Effector memory CD8-positive, alpha-beta T cell (primary cell): ENCODE results near the gene TTC9B.

Experiments
- ATAC-seq: fragments of 150-1000 bp; cut with Tn5 transposase; replicated peaks from 2 replicates; pipeline ENCODE4 v1.10.0; 2021; ENCODE audit warnings: mild to moderate bottlenecking, moderate library complexity
- DNase-seq, 3 experiments: peaks; one replicate each; pipeline ENCODE4 v3.0.0; 2021
- H3K27ac Mint-ChIP-seq, 2 donors: one replicate each; pipeline ENCODE4 v1.8.0; 2022; ENCODE audit warnings: mild to moderate bottlenecking in 2 of 2, mixed read lengths in 2 of 2, moderate library complexity in 2 of 2
- H3K27me3 Mint-ChIP-seq, 2 donors: one replicate each; pipeline ENCODE4 v1.8.0; 2022; ENCODE audit warnings: mixed read lengths in 2 of 2
- H3K36me3 Mint-ChIP-seq: one replicate; pipeline ENCODE4 v1.8.0; 2022; ENCODE audit warnings: mild to moderate bottlenecking, moderate library complexity, mixed read lengths; ENCODE audit not compliant: insufficient read depth
- H3K4me1 Mint-ChIP-seq, 2 donors: one replicate each; pipeline ENCODE4 v1.8.0; 2022; ENCODE audit warnings: low read depth in 2 of 2, mixed read lengths in 2 of 2
- H3K4me3 Mint-ChIP-seq, 2 donors: one replicate each; pipeline ENCODE4 v1.8.0; 2022; ENCODE audit warnings: mild to moderate bottlenecking in 2 of 2, mixed read lengths in 2 of 2, moderate library complexity in 2 of 2
- H3K9me3 Mint-ChIP-seq, 2 donors: one replicate each; pipeline ENCODE4 v1.8.0; 2022; ENCODE audit warnings: mixed read lengths in 2 of 2

Gene TTC9B

DNA sequence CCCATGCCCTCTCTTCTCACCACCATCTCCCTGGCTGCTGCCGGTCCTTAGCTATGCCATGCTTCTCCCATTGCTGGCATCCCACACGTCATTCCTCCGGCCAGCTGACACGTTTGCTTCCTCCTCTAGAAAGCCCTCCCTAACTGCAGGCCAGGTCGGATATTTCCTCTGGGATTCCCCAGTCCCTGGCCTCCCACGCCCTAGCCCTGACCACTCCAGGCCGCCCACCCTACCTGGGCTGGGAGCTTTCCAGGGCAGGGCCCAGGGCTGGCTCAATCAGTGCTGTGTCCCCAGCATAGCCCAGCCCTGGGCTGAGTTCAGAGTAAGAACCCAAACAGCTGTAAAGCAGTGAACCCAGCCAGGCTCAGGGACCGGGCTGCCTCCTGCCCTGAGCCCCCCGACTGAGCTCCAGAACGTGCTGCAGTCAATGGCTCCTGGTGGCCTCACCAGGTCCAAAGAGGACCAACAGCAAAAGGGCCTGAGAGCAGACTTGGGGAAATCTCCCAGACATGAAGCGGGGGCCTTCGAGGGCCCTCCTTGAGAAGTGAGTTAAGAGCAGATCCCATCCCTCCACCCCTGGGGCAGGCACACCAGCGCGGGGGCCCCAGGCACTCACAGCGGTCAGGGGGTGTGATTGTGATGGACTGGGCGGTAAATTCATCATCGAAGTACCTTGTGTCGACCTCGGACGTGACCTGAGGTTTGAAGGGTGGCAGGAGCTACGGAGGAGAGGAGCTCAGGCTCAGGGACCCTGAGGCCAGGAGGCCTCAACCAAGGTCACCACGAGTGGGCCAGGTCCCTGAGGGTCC is 16.4 kb upstream of the TTC9B start:
- Mint-ChIP-seq H3K36me3 (peaks cover 31% of the 10 kb centered on the region), H3K27ac (no peak overlapping the region), H3K27me3 (no peaks in the 10 kb centered on the region), H3K4me3 (peak overlapping the region in 1 of 2 donors; percentile 42), H3K4me1 (peaks cover 0 to 3% of the 10 kb centered on the region in 2 donors), H3K9me3 (no peaks in the 10 kb centered on the region)
- DNase-seq (no peak), ATAC-seq (no peak)

- Mint-ChIP-seq H3K4me3 (no peak overlapping the region), H3K27ac (no peak overlapping the region), H3K36me3 (peaks cover 31% of the 10 kb centered on the region), H3K4me1 (peaks cover 0 to 3% of the 10 kb centered on the region in 2 donors), H3K27me3 (no peaks in the 10 kb centered on the region), H3K9me3 (no peaks in the 10 kb centered on the region)
- no peak for DNase-seq
- no peak for ATAC-seq
Measured at GRCh38 chr19:40233811-40234389, 15.7 kb upstream of the TTC9B start.

- no peaks in the 10 kb centered on the region for H3K27me3 Mint-ChIP-seq
- peaks cover 0 to 3% of the 10 kb centered on the region in 2 donors for H3K4me1 Mint-ChIP-seq
- ATAC-seq (no peak), DNase-seq (no peak)
- no peaks in the 10 kb centered on the region for H3K9me3 Mint-ChIP-seq
- H3K4me3 Mint-ChIP-seq, result no peak overlapping the region
- no peak overlapping the region for H3K27ac Mint-ChIP-seq
- peaks cover 27% of the 10 kb centered on the region for H3K36me3 Mint-ChIP-seq
Measured at GRCh38 chr19:40232949-40233810, 15.0 kb upstream of the TTC9B start.

DNA sequence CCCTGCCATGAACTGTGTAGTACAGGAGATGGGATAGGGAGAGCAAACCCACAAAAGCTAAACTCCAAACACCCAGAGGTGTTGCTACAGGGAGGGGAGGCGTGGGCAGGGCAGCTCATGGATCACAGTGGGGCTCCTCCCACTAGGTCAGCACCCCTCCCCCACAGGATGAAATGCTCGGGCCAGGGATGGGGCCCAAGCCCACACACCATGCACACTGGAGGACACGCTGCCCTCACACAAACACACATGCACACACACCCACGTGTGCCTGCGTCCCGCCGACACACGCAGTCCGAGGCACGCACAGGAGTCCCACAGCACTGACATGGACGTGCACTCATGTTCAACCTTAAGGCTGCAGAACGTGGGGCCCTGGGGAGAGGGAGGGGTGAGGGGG is 14.3 kb upstream of the TTC9B start:
- Mint-ChIP-seq H3K4me3 (no peak overlapping the region), H3K27ac (peak overlapping the region in 1 of 2 donors; percentile 23), H3K4me1 (peaks cover 0 to 1% of the 10 kb centered on the region in 2 donors), H3K9me3 (no peaks in the 10 kb centered on the region), H3K36me3 (peaks cover 25% of the 10 kb centered on the region), H3K27me3 (no peaks in the 10 kb centered on the region)
- no peak for DNase-seq
- ATAC-seq, result no peak

GRCh38 chr19:40231544-40232424 is 13.6 kb upstream of the TTC9B start:
- no peaks in the 10 kb centered on the region for H3K9me3 Mint-ChIP-seq
- H3K36me3 Mint-ChIP-seq, result peaks cover 25% of the 10 kb centered on the region
- no peak for ATAC-seq
- H3K27ac Mint-ChIP-seq, result no peak overlapping the region
- H3K4me1 Mint-ChIP-seq, result peaks cover 0 to under 1% of the 10 kb centered on the region in 2 donors
- DNase-seq, result no peak
- peaks cover under 1 to 5% of the 10 kb centered on the region in 2 donors for H3K27me3 Mint-ChIP-seq
- no peak overlapping the region for H3K4me3 Mint-ChIP-seq

DNA sequence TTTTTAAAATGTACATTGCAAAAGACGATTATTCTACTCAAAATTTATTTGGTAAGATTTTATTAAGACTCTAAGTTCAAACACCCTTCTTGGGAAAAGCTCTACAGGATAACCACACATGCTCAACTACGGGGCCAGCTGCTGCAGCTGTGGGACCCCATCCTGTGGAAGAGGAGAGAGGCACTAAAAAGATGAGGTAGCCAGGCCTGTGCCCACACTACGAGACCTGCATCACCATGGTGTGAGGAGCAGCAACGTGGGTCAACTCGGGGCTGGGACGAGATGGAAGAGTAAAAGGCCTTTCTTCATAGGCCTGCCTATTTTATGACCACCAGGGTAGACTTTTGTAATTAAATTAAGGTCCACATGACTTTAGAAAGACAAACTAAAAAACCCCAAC is 12.9 kb upstream of the TTC9B start:
- H3K9me3 Mint-ChIP-seq, result no peaks in the 10 kb centered on the region
- no peak overlapping the region for H3K27ac Mint-ChIP-seq
- H3K27me3 Mint-ChIP-seq, result peaks cover 6 to 12% of the 10 kb centered on the region in 2 donors
- peaks cover under 1 to 6% of the 10 kb centered on the region in 2 donors for H3K4me1 Mint-ChIP-seq
- H3K4me3 Mint-ChIP-seq, result no peak overlapping the region
- DNase-seq (no peak), ATAC-seq (no peak)
- H3K36me3 Mint-ChIP-seq, result peaks cover 28% of the 10 kb centered on the region

GRCh38 chr19:40229926-40230417 is 11.8 kb upstream of the TTC9B start:
- peaks cover 17 to 23% of the 10 kb centered on the region in 2 donors for H3K27me3 Mint-ChIP-seq
- DNase-seq (no peak), ATAC-seq (no peak)
- H3K27ac Mint-ChIP-seq, result no peak overlapping the region
- H3K4me1 Mint-ChIP-seq, result peaks cover 9 to 14% of the 10 kb centered on the region in 2 donors
- H3K9me3 Mint-ChIP-seq, result no peaks in the 10 kb centered on the region
- H3K36me3 Mint-ChIP-seq, result peaks cover 26% of the 10 kb centered on the region
- H3K4me3 Mint-ChIP-seq, result no peak overlapping the region

DNA sequence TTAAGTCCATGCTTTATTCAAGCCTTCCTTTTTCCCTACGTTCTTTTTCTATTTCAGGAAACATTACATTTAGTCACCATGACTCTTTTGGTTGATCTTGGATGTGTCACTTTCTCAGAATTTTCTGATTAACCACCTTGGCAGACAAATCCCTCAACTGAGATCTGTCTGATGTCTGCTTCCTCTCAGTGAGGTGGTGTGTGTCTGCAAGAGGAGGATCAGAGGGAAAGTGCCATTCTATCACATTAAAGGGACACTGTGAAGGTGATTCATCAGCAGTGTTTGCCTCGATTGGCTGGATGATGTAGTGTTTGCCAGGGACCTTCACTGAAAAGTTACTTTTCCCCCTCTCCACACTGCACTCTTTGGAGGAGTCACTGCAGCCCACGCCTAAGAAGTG is 11.3 kb upstream of the TTC9B start:
- ATAC-seq (peak; percentile 16), DNase-seq (no peak)
- Mint-ChIP-seq H3K4me1 (peaks cover 9 to 14% of the 10 kb centered on the region in 2 donors), H3K36me3 (peaks cover 26% of the 10 kb centered on the region), H3K9me3 (no peaks in the 10 kb centered on the region), H3K4me3 (no peak overlapping the region), H3K27ac (no peak overlapping the region), H3K27me3 (peaks cover 22 to 28% of the 10 kb centered on the region in 2 donors)

DNA sequence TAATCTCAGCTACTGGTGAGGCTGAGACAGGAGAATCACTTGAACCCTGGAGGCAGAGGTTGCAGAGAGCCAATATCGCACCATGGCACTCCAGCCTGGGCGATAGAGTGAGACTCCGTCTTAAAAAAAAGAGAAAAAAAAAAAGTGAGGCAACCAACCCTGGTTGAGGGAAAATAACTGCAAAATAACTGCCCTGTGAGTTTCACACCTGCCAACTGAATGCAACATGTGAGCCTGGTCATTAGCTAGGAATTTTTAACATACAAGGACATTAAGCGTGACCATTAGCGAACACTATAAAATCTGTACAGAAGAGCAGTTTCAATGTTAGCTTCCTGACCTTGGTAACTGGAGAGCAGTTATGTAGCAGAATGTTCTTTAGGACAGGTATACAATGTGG is 10.7 kb upstream of the TTC9B start:
- Mint-ChIP-seq H3K4me1 (peaks cover 9 to 14% of the 10 kb centered on the region in 2 donors), H3K4me3 (no peak overlapping the region), H3K27ac (no peak overlapping the region), H3K36me3 (peaks cover 22% of the 10 kb centered on the region), H3K27me3 (peaks cover 27 to 34% of the 10 kb centered on the region in 2 donors), H3K9me3 (no peaks in the 10 kb centered on the region)
- no peak for ATAC-seq
- no peak for DNase-seq

DNA sequence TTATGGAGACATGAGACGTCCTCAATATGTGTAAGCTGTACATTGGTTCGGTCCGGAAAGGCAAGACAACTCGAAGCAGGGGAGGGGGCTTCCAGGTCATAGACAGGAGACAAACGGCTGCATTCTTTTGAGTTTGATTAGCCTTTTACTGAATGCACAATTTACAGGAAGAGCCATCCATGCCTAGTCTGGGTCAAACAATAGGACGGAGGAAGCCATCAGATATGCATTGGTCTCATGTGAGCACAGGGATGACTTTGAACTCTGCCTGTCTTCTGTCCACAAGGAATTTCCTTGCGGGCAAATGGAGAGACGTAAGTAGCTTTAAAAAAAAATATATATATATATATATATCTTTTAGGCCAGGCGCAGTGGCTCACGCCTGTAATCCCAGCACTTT is 10.2 kb upstream of the TTC9B start:
- no peaks in the 10 kb centered on the region for H3K9me3 Mint-ChIP-seq
- peaks cover 27 to 35% of the 10 kb centered on the region in 2 donors for H3K27me3 Mint-ChIP-seq
- H3K4me3 Mint-ChIP-seq, result no peak overlapping the region

GRCh38 chr19:40225440-40226305 is 7.5 kb upstream of the TTC9B start:
- peak overlapping the region; percentile 11 to 59 for H3K4me3 Mint-ChIP-seq
- H3K4me1 Mint-ChIP-seq, result peaks cover 15 to 19% of the 10 kb centered on the region in 2 donors
- H3K36me3 Mint-ChIP-seq, result peaks cover 18% of the 10 kb centered on the region
- peaks cover 2 to 7% of the 10 kb centered on the region in 2 donors for H3K9me3 Mint-ChIP-seq
- H3K27me3 Mint-ChIP-seq, result peaks cover 35 to 49% of the 10 kb centered on the region in 2 donors
- DNase-seq (no peak), ATAC-seq (no peak)
- no peak overlapping the region for H3K27ac Mint-ChIP-seq

More for the DNA sequence above, 10.2 kb upstream of the TTC9B start:
- DNase-seq, result no peak
- peaks cover 18% of the 10 kb centered on the region for H3K36me3 Mint-ChIP-seq
- H3K27ac Mint-ChIP-seq, result peak overlapping the region in 1 of 2 donors; percentile 47
- ATAC-seq, result no peak
- H3K4me1 Mint-ChIP-seq, result peaks cover 9 to 14% of the 10 kb centered on the region in 2 donors
